Adrenal gland (tissue), 5 donors: ENCODE measurements around the gene FCHSD2.

Source experiments
- POLR2A ChIP-seq, 2 donors: fragments of 450-650 bp; IDR thresholded peaks; one replicate each; pipeline ENCODE4 v1.6.1; 2017; ENCODE audit warnings: antibody characterized with exemption in 2 of 2, mild to moderate bottlenecking in 2 of 2, moderate library complexity in 1 of 2
- TF ChIP-seq, protein P1 (sequence below), 6 experiments: fragments of 450-650 bp in 4 of 6; fragments of 200-600 bp in 2 of 6; sonication (generic) in 1 of 6; IDR thresholded peaks; 1 replicate in 5 of 6; 2 replicates in 1 of 6; pipeline versions ENCODE4 v1.5.1 to v1.8.0; 2016 to 2021; ENCODE audit warnings: antibody characterized with exemption in 6 of 6, mild to moderate bottlenecking in 2 of 6, moderate library complexity in 1 of 6
- donor health status: DM: no; HTN: no; CAD: no.

DNA sequence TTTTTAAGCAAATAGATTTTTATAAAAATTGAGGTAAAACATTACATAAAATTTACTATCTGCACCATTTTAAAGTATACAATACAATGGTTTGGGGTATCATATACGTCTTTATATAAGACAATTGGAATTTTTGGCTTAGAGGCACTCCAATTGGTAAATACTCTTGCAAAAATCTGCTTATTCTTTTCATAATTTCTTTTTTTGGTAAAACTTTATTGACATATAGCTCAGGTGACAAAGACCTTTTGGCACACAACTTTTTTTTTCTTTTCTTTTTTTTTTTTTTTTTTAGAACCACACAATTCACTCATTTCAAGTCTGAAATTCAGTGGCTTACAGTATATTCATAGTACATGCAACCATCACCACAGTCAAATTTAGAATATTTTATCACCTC, 270.1 kb downstream of the FCHSD2 start:
- TF ChIP-seq, protein P1, sequence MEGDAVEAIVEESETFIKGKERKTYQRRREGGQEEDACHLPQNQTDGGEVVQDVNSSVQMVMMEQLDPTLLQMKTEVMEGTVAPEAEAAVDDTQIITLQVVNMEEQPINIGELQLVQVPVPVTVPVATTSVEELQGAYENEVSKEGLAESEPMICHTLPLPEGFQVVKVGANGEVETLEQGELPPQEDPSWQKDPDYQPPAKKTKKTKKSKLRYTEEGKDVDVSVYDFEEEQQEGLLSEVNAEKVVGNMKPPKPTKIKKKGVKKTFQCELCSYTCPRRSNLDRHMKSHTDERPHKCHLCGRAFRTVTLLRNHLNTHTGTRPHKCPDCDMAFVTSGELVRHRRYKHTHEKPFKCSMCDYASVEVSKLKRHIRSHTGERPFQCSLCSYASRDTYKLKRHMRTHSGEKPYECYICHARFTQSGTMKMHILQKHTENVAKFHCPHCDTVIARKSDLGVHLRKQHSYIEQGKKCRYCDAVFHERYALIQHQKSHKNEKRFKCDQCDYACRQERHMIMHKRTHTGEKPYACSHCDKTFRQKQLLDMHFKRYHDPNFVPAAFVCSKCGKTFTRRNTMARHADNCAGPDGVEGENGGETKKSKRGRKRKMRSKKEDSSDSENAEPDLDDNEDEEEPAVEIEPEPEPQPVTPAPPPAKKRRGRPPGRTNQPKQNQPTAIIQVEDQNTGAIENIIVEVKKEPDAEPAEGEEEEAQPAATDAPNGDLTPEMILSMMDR (IDR thresholded peaks at IDR 0.05) = no peak
- no peak for TF ChIP-seq POLR2A (IDR thresholded peaks at IDR 0.05)
